Suprapubic skin (tissue), 4 donors: ENCODE data around the gene DNPH1.

Experiments used
- CTCF ChIP-seq, 2 donors: fragments of 200-600 bp in 1 of 2; fragments of 450-650 bp in 1 of 2; sonication (generic) in 1 of 2; IDR thresholded peaks; one replicate each; pipeline ENCODE4 v1.5.1; 2016 to 2019; ENCODE audit warnings: antibody characterized with exemption in 2 of 2, mild to moderate bottlenecking in 1 of 2, moderate library complexity in 1 of 2
- EP300 ChIP-seq: sonication (generic); formaldehyde crosslinking; IDR thresholded peaks from one replicate; pipeline ENCODE4 v1.6.1; 2017; ENCODE audit warnings: antibody characterized with exemption
- POLR2A ChIP-seq, 2 donors: fragments of 450-650 bp; IDR thresholded peaks; one replicate each; pipeline ENCODE4 v1.6.1; 2017; ENCODE audit warnings: antibody characterized with exemption in 2 of 2, mild to moderate bottlenecking in 2 of 2, moderate library complexity in 2 of 2
- POLR2AphosphoS5 ChIP-seq, 3 donors: sonication (generic); formaldehyde crosslinking; IDR thresholded peaks; one replicate each; pipeline ENCODE4 v1.6.1; 2017; ENCODE audit warnings: antibody characterized with exemption in 3 of 3

- TF ChIP-seq CTCF (IDR thresholded peaks at IDR 0.05): no peak
- TF ChIP-seq POLR2AphosphoS5 (IDR thresholded peaks at IDR 0.05): no peak
- no peak for TF ChIP-seq POLR2A (IDR thresholded peaks at IDR 0.05)
- TF ChIP-seq EP300: no peak
These were observed 23.4 kb downstream of the DNPH1 start for GRCh38 chr6:43205849-43206248.
